ENCODE data around the gene CAMK2A.

The CAMK2A gene

DNA sequence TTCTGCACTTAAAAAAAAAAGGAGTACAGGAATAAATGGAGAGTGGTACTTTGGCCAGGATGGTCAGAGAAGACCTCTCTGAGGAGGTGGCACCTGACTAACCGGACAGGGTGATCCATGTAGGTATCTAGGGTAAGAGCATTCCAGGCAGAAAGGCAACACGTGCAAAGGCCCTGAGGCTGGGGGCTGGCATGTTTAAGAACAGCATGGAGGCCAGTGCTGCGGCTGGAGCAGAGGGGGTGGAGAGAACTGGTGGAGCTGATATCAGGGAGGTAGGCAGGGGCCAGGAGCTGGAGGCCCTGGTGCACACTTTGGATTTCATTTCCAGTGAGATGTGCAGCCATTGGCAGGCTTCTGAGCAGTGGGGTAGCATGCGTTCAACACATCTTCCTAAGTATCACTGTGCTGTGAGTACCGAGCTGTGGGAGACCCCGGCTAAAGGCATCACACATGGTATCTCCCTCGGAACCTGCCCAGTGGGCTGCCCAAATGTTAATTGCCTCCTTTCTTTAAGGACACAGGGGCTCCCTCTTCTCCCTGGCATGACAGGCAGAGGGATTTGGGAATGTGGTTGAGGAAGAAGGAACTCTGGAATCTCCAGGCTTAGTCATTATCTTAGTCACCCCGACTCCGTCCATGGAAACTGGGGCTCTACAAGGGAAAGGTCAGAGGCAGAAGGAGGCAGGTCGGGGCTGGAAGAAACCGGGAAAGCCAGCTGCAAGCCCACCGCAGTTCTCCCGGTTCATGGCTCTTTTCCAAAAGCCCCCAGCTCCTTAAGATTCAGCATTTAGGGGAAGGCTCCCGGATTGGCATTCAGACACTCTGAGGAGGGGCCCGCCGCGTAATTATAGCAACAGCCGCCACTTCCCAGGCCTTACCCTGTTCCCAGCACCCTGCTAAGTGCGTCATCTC is 81.1 kb downstream of the CAMK2A start:
- no peak for DNase-seq

DNA sequence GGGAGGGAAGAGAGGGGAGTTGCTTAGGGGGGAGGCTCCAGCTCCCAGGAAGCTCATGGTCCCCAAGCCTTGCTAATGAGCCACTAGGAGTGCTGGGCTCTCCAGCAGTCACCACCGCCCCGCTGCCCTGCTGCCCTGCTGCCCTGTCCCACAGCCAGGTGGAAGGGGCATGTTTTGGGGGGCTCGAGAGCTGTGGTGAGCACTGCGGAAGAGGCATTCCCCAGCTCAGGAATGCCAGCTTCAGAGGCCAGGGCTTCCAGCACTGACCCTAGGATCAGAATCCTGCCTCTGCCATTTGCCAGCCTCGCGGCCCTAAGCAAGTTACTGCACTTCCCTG is 82.8 kb downstream of the CAMK2A start:
- DNase-seq = no peak

DNA sequence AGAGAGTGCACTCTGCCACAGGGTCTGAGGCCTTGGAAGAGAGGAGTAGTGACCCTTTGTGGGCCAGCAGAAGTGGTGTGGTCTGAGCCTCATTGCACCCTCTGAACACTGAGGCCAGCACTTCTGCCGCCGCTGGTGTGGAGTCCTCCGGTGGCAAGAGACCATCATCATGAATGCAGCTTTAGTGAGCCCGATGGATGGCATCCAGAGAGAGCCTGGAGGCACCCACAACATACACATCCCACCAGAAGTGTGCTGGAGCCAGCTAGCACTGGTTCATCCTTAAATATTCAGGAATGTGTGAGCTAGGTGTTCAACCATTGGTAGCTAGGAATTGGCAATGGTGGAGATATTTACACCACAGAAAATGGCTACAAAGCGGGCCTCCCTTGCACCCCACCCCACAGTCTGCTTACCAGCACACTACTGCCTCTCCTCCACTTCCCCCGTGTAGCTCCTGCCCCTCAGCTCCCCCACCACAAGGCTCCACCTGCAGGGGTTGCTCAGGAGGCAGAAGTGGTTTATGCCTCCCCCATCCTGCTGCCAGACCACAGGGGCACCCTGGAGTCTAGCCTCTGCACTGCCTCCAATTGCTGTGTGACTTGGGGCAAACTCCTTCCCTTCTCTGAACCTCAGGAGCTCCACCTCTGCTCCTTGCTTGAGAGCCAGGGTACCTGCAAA is 83.3 kb downstream of the CAMK2A start:
- DNase-seq = no peak

DNA sequence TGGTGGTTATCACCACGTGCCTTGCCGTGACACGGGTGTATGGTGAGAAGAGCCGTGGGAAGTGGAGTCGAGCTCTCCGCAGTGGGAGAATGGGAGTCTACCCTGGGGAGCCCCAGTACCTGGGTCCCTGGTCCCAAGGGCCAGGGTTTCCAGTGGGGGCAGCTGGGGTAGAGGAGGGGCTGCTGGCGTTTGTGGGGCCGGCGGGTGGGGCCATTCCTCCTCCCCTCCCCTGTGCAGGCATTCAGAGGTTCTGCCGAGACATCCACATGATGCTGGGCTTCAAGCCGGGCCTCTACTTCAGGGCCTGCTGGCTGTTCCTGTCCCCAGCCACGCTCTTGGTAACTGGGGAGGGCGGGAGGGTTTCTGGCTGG is 85.0 kb downstream of the CAMK2A start:
- DNase-seq = no peak

DNA sequence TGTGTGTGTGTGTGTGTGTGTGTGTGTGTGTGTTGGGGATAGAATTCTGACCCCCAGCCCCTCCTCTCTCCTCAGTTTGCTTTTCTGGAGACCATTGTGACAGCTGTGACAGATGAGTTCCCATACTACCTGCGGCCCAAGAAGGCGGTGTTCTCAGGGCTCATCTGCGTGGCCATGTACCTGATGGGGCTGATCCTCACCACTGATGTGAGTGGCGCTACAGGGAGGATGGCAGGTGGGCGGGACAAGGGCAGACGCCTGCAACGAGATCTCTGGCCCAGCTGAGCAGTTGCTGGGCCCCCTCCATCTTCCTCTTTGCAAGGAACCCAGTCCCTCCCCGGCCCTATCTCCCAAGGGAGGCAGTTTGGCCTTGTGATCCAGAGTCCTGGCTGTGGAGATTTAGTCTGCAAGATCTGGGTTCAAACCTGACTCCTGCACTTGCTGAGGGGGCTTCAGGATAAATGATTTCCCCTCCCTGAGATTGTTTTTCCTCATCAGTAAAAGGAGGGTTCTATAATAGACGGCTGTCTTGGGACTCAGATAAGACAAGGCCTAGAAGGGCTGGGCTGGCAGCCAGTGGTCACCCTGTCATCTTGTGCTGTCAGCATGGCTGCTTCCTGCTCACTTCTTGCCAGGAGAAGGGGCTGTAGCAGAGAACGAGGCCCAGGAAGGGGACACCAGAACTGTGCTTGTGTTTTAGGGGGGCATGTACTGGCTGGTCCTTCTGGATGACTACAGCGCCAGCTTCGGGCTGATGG is 85.6 kb downstream of the CAMK2A start:
- no peak for DNase-seq

DNA sequence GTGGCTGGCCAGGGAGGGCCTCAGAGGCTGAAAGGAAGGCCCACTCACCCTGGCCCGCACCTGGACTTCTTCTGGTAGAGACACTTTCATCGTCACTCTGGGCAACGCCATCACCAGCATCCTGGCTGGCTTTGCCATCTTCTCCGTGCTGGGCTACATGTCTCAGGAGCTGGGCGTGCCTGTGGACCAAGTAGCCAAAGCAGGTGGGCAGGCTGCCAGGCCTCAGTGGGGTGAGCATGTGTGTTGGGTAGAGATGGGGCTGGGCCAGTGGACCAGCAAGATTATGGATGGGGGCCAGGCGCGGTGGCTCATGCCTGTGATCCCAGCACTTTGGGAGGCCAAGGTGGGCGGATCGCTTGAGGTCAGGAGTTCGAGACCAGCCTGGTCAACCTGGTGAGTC is 87.1 kb downstream of the CAMK2A start:
- no peak for DNase-seq

DNA sequence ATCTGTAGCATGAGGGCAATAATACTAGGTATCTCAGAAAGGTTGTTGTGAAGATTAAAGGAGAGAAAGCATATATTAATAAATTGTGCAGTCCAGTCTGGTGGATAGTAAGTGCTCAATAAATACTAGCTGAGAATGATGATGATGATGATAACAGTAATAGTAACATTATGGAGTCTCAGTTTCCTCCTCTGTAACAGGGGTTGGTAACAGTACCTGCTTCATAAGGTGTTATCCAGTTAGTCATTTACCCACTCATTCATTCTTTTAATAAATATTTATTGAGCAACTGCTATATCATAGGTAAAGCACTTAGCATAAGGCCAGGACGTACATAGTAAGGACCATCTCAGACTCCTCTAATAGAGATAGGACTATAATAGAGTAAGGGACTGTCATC is 92.1 kb downstream of the CAMK2A start:
- DNase-seq = no peak

DNA sequence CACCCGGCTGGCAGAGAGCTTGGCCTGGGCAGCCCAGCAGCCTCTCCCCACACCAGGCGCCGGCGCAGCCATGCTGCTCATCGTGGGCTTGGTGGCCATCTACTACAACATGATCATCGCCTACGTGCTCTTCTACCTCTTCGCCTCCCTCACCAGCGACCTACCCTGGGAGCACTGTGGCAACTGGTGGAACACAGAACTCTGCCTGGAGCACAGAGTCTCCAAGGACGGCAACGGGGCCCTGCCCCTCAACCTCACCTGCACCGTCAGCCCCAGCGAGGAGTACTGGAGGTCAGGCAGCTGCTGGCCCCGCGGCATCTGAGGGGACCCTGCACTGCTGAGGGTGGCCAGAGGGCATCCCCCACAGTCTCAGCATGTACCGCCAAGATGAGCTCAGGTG is 92.6 kb downstream of the CAMK2A start:
- no peak for DNase-seq

DNA sequence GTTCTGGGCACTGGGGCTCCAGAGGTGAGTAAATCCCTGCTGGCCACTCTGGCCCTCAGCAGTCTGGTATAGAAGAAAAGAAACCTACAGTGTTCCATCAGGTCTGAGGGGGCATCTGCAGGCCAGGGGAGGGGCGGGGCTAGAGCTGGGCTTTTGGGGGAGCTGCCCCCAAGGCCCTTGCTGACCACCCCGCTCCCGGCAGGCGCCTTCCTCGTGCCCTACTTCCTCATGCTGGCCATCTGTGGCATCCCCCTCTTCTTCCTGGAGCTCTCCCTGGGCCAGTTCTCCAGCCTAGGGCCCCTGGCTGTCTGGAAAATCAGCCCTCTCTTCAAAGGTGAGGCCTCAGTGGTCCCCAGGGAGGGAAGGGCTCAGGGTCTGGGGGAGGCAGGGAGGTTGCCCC is 93.1 kb downstream of the CAMK2A start:
- DNase-seq = no peak

DNA sequence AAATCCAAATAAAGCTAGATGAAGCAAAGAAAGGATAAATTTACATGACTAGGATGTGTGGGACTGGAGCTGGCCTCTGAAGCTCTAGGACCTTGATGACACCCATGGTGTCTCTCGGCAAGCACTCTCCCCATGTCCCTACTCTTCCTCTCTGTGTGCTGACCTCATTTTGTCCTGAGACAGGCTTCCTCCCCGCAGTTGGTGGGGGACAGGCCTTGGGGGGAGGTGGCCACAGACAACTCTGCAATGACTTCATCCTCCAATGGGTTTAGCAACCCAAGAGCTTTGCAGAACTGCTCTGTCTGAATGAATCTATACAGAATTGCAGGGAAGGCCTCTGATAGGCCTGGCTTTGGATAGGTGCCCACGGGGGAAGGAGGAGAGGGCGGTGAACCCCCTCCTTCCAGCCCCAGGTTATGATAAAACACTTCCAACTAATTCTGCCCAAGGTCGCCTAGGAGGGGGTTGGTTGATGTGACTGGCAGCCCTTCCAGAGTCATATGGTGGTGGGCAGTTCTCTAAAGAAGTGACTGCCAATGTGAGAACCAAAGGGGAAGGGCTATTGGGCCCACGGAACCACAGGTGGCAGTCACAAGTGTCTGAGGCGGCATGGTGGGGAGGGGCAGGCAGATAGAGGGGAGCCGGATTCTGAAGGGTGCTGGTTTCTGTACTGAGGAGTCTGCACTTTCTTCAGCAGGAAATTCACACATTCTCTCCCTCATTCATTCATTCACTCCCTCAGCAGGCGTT is 93.7 kb downstream of the CAMK2A start:
- no peak for DNase-seq

DNA sequence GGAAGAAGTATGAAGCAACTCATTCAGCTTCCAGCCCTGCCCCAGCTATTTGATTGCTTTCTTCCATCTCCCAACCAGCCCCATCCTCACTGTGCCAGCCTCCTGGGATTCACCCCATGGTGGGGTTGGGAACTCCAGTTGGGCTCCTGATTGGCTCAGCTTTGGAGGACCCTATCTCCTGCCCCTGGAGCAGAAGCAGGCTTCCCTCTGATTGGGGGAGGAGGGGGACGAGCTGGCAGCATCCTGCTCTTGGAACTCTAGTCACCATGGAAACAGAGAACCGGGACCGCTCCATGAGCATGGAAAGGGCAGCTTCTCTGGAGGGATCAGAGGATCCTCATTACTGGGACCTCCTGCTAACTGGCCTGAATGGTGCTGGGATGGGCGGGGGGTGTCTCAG is 97.1 kb downstream of the CAMK2A start:
- no peak for DNase-seq

DNA sequence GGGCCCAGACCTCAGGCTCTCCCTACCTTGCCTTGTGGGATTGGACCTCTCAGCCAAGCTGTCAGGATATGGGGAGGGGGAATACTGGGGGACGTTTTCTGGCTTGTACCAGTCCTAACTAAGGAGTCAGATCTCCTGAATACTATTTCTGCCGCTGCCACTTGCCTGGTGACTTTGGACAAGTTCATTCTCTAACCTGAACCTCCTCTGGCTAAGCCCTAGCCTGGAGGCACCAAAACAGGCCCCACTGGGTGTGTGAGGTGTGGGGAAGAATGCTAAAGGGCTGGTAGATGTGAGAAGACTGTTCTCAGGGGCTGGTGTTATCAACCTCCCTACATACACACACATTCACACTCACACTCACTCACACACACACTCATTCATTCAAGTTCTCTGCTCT is 98.6 kb downstream of the CAMK2A start:
- no peak for DNase-seq

DNA sequence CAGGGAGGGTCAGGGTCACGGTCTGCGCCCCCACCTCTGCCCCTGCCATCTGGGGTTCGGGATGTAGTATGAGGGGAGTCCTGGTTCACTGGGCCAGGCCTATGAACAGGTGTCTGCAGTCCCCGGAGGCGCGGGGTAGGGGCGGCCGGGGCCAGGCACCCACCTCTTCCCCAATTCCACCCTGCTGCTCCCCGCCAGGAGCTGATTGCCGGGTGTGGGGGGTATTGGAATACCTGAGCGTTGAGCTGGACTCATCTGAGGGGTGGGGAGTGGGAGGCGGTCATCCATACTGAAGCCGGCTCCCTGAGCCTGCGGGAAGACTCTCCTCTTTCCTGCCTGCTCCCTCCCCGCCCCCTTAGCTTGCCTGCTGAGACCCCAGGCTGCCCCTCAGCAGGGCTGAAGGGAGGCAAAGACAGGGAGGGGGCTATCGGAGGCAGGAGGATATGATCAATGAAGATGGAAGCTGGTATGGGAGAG is 99.0 kb downstream of the CAMK2A start:
- no peak for DNase-seq

DNA sequence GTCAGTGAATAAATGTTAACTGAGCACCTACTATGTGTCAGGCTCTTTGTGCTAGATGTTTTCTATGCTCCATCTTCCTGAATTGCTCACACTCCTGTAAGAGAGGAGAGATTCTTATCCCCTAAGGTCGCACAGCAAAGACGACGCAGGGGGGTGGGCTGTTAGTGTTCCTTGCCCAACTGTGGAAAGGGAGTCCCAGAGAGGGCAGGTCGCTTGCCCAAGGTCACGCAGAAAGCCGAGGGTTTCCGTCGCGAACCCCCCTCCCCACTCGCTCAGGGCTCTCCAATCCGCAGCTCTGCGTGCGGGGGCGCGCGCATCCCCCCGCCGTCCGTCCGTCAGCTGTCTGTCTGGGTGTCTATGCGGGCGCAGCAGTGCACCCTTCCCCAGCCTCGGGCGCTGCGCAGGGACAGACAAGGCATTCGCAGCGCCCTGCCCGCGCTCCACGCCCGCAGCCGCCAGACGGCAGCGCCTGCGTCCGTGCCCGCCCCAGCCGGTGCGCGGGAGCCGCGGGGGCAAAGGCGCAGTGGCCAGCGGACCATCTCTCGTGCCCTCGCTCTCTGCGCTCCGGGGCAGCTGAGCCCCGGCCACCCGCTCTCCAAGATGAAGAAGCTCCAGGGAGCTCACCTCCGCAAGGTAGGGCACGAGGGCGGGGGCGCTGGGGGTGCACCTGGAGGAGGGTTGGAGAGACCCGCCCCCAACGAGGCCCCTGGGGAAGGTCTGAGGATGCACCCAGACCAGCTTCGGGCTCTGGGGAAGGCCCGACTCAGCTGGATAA is 99.7 kb downstream of the CAMK2A start, which contains the start of gene SLC6A7:
Gene SLC6A7, plus strand, starts transcription at position 335 of the 775 bp plus-strand sequence. Its CDS starts 266 bp downstream, at position 601.
- no peak for DNase-seq

DNA sequence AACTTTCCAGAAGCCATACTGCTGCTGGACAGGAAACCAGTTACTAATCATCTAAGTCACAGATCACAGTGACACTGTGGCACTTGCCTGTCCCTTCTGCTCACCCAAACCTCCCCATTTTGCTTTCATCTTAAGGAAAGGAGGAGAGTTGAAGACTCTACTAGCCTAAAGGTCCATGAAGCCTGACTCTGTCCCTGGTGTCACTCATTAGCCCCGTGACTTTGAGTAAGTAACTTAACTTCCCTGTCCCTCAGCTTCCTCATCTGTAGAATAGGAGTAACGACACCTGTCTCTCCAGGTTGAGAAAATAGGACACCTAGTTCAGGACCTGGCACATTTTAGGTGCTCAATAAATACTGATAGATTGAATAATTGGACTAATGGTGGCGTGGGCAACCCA is 100.2 kb downstream of the CAMK2A start:
- DNase-seq = no peak

DNA sequence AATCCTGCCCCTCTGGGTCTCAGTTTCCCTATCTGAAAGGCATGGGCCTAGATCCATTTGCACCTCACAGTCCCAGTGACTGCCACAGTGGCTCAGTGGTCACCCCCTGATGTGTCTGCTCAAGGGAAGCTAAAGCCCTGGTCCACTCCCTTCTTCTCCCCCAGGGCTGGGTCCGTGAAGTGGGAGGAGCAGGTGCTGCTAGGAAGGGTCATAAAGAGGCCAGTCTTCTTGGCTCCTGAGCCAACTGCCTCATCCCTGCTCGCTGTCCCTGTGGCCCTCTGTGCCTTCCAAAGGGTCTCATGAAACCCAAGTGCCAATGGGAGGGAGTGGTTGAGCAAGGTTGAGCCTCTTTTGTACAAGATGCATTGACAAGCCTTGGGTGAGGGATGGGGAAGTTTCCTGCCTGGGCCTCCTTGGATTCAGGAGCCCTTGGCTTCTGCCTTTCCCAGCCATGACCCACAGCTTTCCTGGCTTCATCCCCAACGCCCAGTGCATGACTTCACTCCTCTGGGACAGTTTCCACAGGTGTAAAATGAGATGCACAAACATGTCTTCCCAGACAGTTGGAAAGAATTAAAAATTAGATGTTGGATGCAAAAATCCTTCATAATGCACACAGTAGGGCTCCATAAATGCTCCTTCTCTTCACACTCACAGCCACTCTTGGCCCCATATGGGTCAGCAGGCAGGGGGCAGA is 101.3 kb downstream of the CAMK2A start:
- no peak for DNase-seq

DNA sequence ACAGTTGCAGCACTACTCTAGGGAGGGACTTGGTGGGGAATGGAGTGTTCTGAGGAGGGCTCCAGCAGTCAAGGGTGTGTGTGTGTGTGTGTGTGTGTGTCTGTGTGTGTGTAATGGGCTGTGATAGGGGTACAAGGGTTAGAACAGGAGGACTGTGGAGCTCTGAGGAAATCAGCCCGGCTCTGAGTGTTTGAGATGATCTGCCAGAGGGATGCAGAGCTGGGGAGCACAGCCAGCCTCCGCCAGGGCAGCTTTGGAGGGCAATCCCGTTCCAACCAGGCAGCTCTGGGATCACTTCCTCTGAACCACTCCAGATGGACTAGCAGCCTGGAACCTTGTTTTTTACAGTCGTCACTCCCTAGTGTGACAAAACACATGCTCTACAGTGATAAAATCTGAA is 102.7 kb downstream of the CAMK2A start:
- no peak for DNase-seq

DNA sequence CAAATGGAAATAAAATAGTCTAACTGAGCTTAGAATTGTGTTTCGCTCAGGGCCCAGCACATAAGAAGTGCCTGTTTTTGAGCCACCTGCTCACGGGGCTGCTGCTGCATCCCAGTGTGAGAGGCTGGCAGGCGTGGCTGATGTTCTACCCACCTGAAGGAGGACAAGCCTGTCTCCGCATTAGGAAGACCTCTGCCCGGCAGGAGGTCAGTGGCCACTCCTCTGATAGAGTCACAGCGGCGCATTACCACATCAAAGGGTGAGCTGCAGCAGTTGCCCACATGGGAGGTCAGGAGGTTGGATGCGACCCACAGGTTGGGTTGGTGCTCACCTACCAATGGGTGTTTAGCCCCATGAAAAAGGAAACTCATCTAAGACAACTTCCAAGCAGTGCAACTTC is 103.4 kb downstream of the CAMK2A start:
- DNase-seq = no peak

DNA sequence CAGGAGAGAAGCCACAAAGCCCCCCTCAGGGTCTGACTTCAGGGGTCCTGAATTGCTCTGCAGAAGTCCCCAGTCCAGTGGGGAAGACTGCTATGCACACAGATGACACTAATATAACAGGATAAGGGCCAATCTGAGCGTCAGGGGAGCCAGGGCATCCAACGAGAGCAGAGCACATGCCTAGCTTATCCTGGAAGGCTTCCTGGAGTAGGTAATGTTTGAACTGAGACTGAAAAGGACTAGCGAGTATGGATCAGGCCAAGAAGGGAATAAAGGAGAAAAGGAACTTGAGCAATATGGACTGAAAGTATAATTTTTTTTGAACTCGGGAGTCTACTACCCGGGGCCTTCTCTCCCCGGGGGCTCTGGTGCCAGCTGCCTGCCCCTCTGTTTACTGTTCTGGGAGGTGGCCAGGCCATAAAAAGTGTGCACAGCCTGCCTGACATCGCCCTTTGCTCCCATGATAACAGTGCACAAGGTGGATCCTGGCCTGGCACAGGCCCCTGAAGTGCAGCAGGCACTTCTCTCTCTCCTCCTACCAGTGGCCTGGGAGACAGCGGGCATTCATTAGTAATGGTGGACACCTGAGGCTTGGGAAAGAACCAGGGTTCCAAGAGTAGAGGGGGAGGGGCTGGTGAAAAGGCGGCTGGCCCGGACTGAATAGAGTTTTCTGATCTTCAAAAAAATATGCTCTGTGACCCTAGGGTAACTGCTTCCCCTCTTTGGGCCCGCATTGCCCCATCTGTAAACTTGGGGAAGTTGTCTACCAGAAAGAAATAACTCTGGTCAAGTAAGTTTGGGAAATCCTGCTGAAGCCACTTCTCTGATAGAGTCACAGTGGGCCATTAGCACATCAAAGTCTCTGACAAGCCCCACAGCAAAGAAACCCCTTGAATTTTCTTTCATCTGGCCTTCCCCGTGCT is 104.3 kb downstream of the CAMK2A start:
- DNase-seq = no peak

DNA sequence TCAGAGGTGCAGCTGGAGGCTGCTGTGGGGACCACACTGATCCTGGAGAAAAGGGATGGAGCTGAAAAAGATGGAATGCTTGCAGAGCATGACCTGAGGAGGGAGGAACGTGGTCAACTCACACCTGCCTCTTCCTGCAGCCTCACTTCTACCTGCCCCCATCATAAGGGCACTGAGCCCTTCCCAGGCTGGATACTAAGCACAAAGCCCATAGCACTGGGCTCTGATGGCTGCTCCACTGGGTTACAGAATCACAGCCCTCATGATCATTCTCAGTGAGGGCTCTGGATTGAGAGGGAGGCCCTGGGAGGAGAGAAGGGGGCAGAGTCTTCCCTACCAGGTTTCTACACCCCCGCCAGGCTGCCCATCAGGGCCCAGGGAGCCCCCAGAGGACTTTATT is 105.6 kb downstream of the CAMK2A start:
- DNase-seq = no peak
